ENCODE results near the gene RIPK1. TPM values are rescaled to one million over a fixed set of nuclear protein-coding genes. Genes with fewer than 3 reads are reported as not detected.

The RIPK1 gene
- total and polyA plus RNA-seq, 9 of the 15 experiments (the other 6 are each of a cell fraction or from before 2014, with no cell fraction given), result 3.8 to 24.9 (median 17.7) TPM

DNA sequence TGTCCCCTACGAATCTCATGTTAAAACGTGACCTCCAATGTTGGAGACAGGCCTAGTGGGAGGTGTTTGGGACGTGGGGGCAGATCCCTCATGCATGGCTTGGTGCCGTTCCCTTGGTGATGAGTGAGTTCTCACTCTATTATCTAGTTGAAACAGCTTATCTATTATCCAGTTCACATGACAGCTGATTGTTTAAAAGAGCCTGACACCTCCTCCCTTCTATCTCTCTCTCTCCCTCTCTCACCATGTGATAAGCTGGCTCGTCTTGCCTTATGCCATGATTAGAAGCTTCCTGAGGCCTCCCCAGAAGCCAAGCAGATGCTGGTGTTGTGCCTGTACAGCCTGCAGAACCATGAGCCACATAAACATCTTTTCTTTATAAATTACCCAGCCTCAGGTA lies 32.9 kb upstream of the RIPK1 start (continued):
- TF ChIP-seq TRIM24 (IDR thresholded peaks at IDR 0.05) (peak; percentile 71 to 92), MLLT1 (IDR thresholded peaks at IDR 0.05) (no peak), MTA3 (IDR thresholded peaks at IDR 0.05; ENCODE audit: borderline replicate concordance) (peak; percentile 30; the same call in 1 of the 2 replicates), ZBTB40 (IDR thresholded peaks at IDR 0.05) (no peak), ZBTB40 (CRISPR knock-in tag; IDR thresholded peaks at IDR 0.05) (no peak), FOXJ3 (CRISPR knock-in tag; IDR thresholded peaks at IDR 0.05) (no peak), ATF6 (CRISPR knock-in tag; IDR thresholded peaks at IDR 0.05) (no peak), ZNF280A (IDR thresholded peaks at IDR 0.05; ENCODE audit: low read depth, partially characterized antibody) (peak; percentile 30), HMG20A (CRISPR knock-in tag; conservative IDR thresholded peaks at IDR 0.05) (no peak), DNMT1 (IDR thresholded peaks at IDR 0.05) (no peak), ZFP30 (CRISPR knock-in tag; IDR thresholded peaks at IDR 0.05; ENCODE audit: borderline replicate concordance) (no peak), SMC3 (conservative IDR thresholded peaks at IDR 0.05; ENCODE audit: insufficient read depth, low read depth, low read length) (no peak), SAFB2 (IDR thresholded peaks at IDR 0.05; ENCODE audit: borderline replicate concordance, low read depth, low read length, severe bottlenecking) (no peak), ZNF316 (IDR thresholded peaks at IDR 0.05) (peak; percentile 89), ZKSCAN3 (CRISPR knock-in tag; IDR thresholded peaks at IDR 0.05) (no peak)
